Esophagus muscularis mucosa (tissue), 4 donors: Measurements from ENCODE around the gene ADIRF. TPM values are rescaled to one million over a fixed set of nuclear protein-coding genes. Genes with fewer than 3 reads are reported as not detected.
A peak's percentile ranks its signal among the peaks of the same experiment; 100 is the strongest.

ENCODE experiments used
- DNase-seq: peaks from one replicate; pipeline ENCODE4 v3.0.0-alpha.2; 2017; ENCODE audit errors: extremely low spot score
- H3K27ac ChIP-seq, 4 donors: fragments of 200-600 bp; sonication (generic); replicated peaks in 1 of 4; 1 replicate in 3 of 4; 2 replicates in 1 of 4; pipeline ENCODE4 v1.5.1; 2016 to 2019; ENCODE audit warnings: mild to moderate bottlenecking in 1 of 4
- H3K27me3 ChIP-seq, 4 donors: fragments of 200-600 bp; sonication (generic); one replicate each; pipeline versions ENCODE4 v1.5.1 to v1.6.0; 2016 to 2019
- H3K36me3 ChIP-seq, 4 donors: fragments of 200-600 bp; sonication (generic); one replicate each; pipeline ENCODE4 v1.5.1; 2016 to 2019
- H3K4me1 ChIP-seq, 4 donors: fragments of 200-600 bp; sonication (generic); one replicate each; pipeline ENCODE4 v1.5.1; 2016 to 2019
- H3K4me3 ChIP-seq, 4 donors: fragments of 200-600 bp; sonication (generic); 1 replicate in 2 of 4; 2 replicates in 2 of 4; pipeline ENCODE4 v1.5.1; 2016 to 2019; ENCODE audit warnings: mild to moderate bottlenecking in 4 of 4, moderate library complexity in 1 of 4
- H3K9me3 ChIP-seq, 4 donors: fragments of 200-600 bp; sonication (generic); 1 replicate in 3 of 4; 2 replicates in 1 of 4; pipeline ENCODE4 v1.5.1; 2016 to 2019
- EP300 ChIP-seq: sonication (generic); formaldehyde crosslinking; IDR thresholded peaks from one replicate; pipeline ENCODE4 v1.6.1; 2017; ENCODE audit warnings: antibody characterized with exemption
- POLR2A ChIP-seq: fragments of 450-650 bp; IDR thresholded peaks from one replicate; pipeline ENCODE4 v1.6.1; 2017; ENCODE audit warnings: antibody characterized with exemption, moderate library complexity, mild to moderate bottlenecking, low read depth
- POLR2AphosphoS5 ChIP-seq, 2 donors: sonication (generic); formaldehyde crosslinking; IDR thresholded peaks; one replicate each; pipeline ENCODE4 v1.6.1; 2017; ENCODE audit warnings: antibody characterized with exemption in 2 of 2
- WGBS: methylation state at CpG from one replicate; pipeline ENCODE4 v1.1.5; 2018; 5-methylcytosine and 5-hydroxymethylcytosine counted together
- intact Hi-C: fragments of 100-400 bp; cut with DNase I; formaldehyde crosslinking; loops from one replicate; pipeline ENCODE4 v1.15.1; 2023
- total RNA-seq, 4 donors: library from RNA; depleted of rRNA; stranded (reverse); fragments of >200 nt; gene quantifications; one replicate each; pipeline versions ENCODE4 v1.1.0 to v1.2.1, GENCODE V29; 2016
- TF ChIP-seq, protein P1 (sequence below), 3 experiments: fragments of 200-600 bp in 2 of 3; fragments of 450-650 bp in 1 of 3; sonication (generic) in 2 of 3; IDR thresholded peaks; one replicate each; pipeline ENCODE4 v1.5.1; 2017 to 2019; ENCODE audit warnings: antibody characterized with exemption in 3 of 3, mild to moderate bottlenecking in 2 of 3, moderate library complexity in 1 of 3

Gene ADIRF
- total RNA-seq, 4 donors from 2014 or later: 59.4 to 119 (median 84.8) TPM

DNA sequence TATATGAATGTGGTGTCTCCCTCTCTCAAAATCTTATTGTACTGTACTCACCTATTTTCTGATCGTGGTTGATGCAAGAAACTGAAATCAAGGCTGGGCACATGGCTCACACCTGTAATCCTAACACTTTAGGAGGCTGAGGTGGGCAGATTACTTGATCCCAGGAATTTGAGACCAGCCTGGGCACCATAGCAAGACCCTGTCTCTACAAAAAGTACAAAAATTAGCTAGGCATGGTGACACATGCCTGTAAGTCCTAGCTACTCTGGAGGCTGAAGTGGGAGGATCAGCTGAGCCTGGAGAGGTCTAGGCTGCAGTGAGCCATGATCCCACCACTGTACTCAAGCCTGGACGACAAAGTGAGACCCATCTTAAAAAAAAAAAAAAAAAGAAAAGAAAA lies 26.9 kb upstream of the ADIRF start:
- Histone ChIP-seq H3K4me1 (peaks cover 18 to 59% (median 54%) of the 10 kb centered on the region in 4 donors), H3K36me3 (peaks cover 0 to 71% (median 16%) of the 10 kb centered on the region in 4 donors), H3K27me3 (peaks cover 0 to 24% (median 0%) of the 10 kb centered on the region in 4 donors), H3K27ac (no peak overlapping the region), H3K9me3 (no peaks in the 10 kb centered on the region), H3K4me3 (no peak overlapping the region)
- TF ChIP-seq EP300: no peak
- no peak for TF ChIP-seq POLR2A
- TF ChIP-seq POLR2AphosphoS5 (IDR thresholded peaks at IDR 0.05): no peak
- 89% methylated on average over 2 of the region's 2 CpGs for WGBS
- intact Hi-C loops: loop anchor here (2.0 kb wide), 1 partner anchor 151 kb away; no protein-coding TSS in a partner anchor
- DNase-seq: no peak

DNA sequence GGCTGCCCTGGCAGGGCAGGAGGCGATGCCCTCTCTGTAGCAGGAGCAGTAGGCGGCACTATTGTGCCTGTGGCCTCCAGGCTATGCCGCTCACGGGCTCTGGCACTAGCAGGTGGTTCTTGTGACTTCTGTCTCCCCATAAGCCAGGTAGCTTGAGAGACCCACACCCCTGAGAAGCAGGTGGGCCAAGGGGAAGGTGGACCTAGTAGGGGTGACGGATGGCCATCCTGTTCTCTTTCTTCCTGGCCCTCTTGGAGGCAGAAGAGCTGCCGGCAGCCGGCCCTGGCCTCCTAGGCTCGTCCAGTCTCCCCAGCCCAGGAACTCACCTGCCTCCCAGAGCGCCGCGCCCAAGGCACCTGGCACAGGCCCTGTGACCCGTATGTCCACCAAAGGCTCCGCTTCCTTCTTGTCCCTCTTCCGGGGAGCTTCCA lies 26.3 kb upstream of the ADIRF start:
- DNase-seq: no peak
- H3K27me3 ChIP-seq: peaks cover 0 to 30% (median 0%) of the 10 kb centered on the region in 4 donors
- intact Hi-C loops: loop anchor here (2.0 kb wide), 1 partner anchor 151 kb away; no protein-coding TSS in a partner anchor
- no peaks in the 10 kb centered on the region for H3K9me3 ChIP-seq
- H3K36me3 ChIP-seq: peaks cover 0 to 71% (median 14%) of the 10 kb centered on the region in 4 donors
- peaks cover 22 to 63% (median 56%) of the 10 kb centered on the region in 4 donors for H3K4me1 ChIP-seq
- H3K4me3 ChIP-seq: no peak overlapping the region
- no peak for TF ChIP-seq POLR2A
- TF ChIP-seq EP300: no peak
- no peak for TF ChIP-seq POLR2AphosphoS5 (IDR thresholded peaks at IDR 0.05)
- TF ChIP-seq, protein P1, sequence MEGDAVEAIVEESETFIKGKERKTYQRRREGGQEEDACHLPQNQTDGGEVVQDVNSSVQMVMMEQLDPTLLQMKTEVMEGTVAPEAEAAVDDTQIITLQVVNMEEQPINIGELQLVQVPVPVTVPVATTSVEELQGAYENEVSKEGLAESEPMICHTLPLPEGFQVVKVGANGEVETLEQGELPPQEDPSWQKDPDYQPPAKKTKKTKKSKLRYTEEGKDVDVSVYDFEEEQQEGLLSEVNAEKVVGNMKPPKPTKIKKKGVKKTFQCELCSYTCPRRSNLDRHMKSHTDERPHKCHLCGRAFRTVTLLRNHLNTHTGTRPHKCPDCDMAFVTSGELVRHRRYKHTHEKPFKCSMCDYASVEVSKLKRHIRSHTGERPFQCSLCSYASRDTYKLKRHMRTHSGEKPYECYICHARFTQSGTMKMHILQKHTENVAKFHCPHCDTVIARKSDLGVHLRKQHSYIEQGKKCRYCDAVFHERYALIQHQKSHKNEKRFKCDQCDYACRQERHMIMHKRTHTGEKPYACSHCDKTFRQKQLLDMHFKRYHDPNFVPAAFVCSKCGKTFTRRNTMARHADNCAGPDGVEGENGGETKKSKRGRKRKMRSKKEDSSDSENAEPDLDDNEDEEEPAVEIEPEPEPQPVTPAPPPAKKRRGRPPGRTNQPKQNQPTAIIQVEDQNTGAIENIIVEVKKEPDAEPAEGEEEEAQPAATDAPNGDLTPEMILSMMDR (IDR thresholded peaks at IDR 0.05): no peak
- H3K27ac ChIP-seq: no peak overlapping the region
- 93% methylated on average over 12 of the region's 14 CpGs for WGBS

DNA sequence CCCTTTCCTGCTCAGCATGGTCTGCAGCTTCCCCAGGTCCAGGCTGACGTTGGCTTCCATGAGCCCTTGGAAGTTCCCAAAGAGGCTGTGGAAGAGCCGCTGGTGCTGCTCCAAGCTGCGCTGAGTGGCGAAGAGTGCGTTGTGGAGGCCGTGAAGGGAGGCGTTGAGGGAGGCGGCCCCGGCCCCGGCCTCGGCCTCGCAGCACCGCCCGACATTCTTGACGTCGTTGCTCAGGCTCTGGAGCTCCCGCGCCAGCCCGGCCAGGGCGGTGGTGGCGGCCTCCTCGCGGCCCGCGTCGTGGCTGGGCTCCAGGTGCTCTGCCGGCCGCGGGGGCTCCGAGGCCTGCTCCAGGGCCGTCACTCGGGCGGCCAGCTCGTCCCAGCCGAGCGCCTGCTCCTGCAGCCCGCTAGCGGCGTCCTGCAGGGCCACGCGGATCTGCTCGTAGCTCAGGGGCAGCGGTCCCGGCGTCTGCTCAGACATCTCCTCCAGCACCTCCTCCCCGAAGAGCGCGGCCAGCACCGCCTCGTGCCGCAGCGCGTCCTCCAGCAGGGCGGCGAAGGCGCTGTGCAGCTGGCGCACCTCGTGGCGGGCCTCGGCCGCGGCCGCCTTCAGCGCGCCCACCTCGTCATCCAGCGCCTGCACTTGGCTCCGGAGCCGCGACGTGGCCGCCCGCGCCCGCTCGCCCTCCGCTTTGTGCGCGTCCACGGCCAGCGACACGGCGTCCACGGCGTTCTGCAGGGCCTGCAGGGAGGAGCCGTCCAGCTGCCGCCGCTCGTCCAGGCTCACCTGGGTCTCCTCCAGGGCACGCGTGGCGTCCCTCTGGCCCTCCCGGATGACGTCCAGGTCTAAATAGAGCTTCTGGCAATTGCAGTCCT lies 25.6 kb upstream of the ADIRF start:
- Histone ChIP-seq H3K27ac (no peak overlapping the region), H3K9me3 (no peaks in the 10 kb centered on the region), H3K36me3 (peaks cover 0 to 67% (median 12%) of the 10 kb centered on the region in 4 donors), H3K4me3 (peak overlapping the region; percentile 11 to 38 (median 33)), H3K27me3 (peaks cover 0 to 34% (median 0%) of the 10 kb centered on the region in 4 donors), H3K4me1 (peaks cover 22 to 57% (median 51%) of the 10 kb centered on the region in 4 donors)
- TF ChIP-seq EP300: no peak
- TF ChIP-seq POLR2AphosphoS5 (IDR thresholded peaks at IDR 0.05): no peak
- no peak for TF ChIP-seq POLR2A
- TF ChIP-seq, protein P1 (IDR thresholded peaks at IDR 0.05): no peak
- no peak for DNase-seq
- WGBS: 83% methylated on average over 26 of the region's 94 CpGs
- intact Hi-C loops: no loop called here

DNA sequence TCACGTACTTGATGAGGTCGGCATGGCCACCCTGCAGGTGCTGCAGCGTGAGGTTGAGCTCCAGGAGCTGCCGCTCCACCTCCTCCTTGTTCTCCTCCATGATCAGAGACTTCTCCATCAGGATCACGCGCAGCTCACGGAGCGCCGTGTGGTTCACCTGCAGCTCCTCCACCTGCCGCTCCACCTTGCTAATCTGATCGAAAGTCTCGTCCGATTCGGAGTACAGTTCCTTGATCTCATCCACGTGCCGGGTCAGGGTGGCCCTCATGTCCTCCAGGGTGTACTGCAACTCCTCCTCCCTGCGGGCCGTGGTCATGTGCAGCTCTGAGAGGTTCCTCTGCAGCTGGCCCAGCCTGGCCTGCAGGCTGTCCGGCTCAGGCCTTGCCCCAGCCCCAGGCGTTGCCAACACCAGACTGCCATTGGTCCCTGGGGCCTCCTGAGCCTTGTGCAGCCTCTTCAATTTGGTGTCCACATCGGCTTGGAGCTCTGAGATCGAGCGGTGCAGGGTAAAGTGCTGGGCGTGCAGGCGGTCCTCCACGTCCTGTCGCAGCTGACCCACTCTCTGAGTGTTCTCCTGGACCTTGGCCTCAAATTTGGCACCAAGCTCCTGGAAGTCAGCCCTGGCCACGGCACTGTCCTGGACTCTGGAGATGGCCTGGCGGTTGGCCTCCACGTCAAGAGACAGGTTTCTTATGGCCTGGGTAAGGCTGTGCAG lies 24.8 kb upstream of the ADIRF start:
- intact Hi-C loops: no loop called here
- TF ChIP-seq EP300 (no peak), POLR2AphosphoS5 (IDR thresholded peaks at IDR 0.05) (no peak), POLR2A (no peak)
- TF ChIP-seq, protein P1 (IDR thresholded peaks at IDR 0.05): no peak
- 97% methylated on average over 25 of the region's 30 CpGs for WGBS
- H3K9me3 ChIP-seq: no peaks in the 10 kb centered on the region
- H3K4me3 ChIP-seq: no peak overlapping the region
- H3K36me3 ChIP-seq: peaks cover 0 to 59% (median 9%) of the 10 kb centered on the region in 4 donors
- H3K27me3 ChIP-seq: peaks cover 0 to 34% (median 0%) of the 10 kb centered on the region in 4 donors
- no peak for DNase-seq
- no peak overlapping the region for H3K27ac ChIP-seq
- H3K4me1 ChIP-seq: peaks cover 22 to 50% (median 47%) of the 10 kb centered on the region in 4 donors
